ENCODE results near the gene STX8.

The STX8 gene

DNA sequence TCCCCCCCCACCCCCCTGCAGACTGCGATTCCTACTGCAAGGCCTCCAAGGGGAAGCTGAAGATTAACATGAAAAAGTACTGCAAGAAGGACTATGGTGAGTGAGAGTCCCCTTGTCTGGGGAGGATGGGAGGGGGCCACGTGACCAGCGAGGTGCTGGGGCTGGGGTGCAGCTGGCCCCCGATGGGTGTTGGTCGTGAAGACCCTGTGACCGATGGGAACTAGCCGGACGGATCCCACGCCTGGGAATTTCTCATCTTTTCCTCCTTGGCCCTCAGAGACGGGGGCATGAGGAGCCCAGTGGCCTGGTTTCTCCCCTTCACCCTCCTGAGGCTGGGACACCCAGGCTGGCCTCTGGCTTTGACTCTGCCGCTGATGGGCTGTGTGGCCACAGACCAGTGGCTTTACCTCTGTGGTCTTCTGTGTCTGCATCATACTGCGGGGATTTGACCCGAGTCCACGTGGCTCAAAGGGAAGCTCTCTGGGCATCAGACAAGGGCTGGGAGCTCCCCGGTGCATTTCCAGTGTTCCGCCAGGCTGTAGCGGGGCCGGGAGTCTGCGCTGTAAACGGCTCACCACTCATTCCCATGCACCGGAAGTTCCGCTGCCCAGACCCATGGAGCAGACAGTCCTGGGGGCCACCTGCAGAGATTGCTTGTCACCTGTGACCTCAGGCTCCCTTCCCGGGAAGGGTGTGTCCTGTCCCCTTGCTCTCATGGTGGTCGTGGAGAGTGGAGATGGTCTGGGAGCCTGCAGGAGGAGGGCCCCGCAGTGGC is 354.3 kb downstream of the STX8 start:
- DNase-seq = no peak

DNA sequence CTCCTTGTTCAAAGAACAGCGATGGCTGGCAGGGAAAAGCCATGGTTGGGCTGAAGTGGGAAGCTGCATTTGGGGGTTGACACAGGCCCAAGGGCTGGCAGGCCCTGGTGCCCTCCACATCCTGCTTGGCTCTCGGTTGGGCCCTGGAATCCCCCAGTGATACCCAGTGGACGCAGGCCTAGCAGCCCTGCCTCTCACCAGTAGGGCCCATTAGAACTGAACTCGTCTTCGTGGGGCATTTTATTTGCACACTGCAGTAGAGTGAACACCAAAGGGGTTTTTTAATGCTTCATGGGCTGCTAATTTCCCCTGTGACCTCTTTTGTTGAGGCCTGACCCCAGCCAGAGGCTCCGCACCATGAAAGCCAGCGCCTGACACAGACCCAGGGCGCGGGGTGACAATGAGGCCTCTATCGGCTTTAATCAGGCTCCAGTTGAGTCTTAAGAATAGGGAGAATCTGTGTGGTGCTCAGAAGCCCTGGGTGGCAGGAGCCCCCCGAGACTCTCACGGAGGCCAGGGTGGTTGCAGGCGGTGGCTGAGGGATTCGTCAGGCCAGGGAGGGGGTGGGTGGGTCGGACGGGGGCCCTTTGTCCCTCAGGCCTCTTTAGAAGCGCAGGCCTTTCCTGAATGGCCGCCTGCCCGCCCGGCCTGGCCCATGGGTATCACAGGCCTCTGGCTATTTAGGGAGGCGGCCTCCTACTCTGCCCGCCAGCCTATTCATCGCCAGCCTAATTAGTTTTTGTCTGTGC is 355.0 kb downstream of the STX8 start:
- DNase-seq = no peak

DNA sequence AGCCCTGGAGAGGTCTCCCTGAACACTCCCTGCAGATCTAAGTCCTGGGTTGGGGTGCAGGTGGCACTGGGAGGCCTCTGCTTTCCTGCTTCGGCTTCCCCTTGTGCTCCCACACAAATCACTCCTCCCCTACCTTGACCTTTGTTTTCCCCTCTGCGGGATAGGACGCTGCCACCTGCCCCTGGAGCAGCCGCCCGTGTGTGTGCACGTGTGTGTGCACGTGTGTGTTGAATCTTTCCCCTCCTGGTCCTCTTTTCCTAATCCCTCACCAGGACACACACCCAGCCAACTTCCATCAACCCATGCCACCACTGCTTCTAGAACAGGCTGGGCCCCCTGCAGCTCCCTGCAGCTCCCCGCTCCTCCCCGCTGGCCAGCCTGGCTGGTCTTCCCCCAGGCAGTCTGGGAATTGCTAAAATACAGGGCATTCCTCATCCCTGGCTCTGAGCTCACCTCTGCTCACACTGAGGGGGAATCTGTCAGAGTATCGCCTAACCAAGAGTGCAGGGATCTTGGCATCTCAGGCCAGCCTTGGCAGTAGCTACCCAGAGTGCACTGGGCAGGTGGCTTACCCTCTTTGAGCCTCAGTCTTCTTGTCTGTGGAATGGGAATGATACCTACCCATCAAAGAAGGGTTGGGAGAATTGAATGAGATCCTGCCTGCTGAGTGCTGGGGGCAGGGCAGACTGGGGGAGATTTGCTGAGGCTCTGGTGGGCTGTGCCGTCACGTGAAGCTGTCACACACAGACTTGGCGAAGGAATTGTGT is 355.8 kb downstream of the STX8 start:
- DNase-seq = no peak

DNA sequence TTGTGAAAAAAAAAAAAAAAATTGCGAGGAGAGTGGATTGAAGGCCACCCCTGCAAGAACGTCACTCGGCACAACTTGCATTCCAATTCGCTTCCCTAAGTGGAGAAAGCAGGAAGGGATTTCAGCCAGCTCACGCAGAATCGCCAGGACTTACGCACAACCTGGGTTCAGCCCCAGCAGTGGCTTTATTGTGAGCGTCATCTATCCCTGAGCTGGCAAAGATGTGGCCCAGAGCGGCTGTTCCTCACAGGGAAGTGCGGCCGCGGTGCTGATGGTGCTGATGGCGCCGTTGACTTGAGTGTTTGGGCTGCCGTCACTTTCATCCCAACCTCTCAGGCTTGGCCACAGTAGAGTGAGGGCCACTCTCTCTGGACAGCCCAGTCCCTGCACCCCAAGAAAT is 356.7 kb downstream of the STX8 start:
- no peak for DNase-seq

DNA sequence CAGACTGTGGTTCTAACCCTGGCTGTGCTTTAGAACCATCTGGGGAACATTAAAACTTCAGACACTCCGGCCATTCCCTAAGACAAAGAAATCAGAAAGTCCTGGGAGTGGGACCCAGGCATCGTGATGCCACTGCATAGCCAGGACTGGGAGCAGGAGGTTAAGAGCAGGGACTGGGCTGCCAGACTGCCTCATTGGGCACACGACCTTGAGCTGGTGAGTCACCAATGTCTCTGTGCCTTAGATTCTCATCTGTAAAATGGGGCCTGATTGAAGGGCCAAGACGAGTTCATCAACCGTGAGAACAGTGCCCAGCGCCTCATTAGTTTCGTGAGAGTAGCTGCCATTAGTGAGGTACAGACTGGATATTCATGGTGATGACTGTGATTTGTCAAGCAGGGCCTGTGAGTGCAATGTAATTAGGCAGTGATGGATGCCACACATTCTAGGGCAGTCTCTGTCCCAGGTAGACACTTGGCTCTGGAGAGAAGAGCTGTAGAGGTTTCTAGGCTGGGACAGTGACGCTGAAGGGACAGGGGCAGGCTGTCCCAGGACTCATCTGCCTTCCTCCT is 357.5 kb downstream of the STX8 start:
- DNase-seq = no peak

DNA sequence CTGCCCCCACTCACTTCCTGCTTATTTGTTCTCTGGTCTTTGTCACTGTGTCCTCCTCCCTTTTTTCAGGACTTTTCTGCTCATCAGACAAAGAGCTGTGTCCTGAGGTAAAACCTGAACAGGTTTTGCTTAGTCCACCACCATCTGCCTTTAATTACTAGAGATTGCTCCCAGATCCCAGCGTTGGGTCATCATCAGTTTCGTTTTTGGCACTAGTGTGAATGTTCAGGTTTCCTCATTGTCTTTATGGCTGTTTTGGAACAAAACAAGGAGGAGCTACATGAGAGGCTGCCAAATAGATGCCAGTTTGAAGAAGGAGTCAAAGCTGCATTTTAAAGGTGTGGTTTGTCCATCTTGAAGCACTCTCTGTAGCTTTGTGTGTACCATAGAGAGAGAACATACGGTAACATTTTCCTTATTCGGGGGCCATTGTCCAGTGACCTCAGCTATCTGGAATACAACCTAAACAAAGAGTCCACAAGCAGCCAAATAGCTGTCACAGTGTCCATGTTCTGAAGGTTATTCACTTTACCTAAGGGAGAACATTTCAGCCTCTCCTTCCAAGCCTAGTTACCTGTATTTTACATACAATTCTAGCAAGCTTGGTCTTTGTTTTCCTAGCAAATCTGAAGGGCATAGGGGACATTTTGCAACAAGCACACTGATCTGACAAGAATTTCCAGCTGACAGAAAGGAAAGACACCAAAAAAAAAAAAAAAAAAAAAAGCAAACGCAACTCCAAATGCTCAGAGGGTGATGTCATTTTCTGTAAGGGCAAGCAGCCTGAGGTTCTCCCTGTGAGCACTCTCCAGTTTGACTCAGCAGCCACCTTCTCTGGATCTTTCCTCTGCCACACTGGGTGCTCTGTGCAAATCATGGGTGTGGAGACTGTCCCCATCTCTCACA is 358.2 kb downstream of the STX8 start:
- DNase-seq = no peak

DNA sequence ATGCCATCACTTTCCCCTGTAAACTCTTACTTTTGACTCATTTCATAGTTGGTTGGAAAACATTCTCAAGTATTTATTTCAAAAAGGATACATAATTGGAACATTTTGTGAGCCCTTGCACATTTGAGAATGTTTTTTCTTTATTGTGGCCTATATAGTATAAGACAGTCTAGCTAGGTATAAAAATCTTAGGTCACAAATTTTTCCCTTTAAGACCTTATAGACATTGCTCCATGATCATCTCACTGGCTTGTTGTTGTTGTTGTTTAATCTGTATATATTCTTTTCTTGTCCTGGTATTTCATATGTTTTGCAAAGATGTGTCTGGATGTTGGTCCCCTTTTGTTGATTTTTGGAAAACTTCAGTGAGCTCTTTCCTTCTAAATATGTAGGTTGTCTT is 360.2 kb downstream of the STX8 start:
- DNase-seq = no peak

DNA sequence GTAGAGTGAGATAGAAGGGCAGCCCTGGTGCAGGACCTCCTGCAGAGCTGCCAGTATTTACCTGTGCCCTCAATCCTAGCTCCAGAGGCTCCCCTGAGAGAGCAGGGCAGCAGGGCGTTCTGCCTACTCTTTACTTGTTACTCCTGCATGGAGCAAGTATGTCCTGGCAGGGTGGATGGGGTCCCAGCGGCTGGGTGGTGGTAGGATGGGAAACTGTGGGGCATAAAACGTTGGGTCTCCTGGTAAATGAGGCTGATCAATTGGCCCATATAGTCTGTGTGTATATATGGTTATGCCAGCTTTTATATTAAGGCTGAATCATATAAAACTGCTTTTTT is 362.3 kb downstream of the STX8 start:
- no peak for DNase-seq

DNA sequence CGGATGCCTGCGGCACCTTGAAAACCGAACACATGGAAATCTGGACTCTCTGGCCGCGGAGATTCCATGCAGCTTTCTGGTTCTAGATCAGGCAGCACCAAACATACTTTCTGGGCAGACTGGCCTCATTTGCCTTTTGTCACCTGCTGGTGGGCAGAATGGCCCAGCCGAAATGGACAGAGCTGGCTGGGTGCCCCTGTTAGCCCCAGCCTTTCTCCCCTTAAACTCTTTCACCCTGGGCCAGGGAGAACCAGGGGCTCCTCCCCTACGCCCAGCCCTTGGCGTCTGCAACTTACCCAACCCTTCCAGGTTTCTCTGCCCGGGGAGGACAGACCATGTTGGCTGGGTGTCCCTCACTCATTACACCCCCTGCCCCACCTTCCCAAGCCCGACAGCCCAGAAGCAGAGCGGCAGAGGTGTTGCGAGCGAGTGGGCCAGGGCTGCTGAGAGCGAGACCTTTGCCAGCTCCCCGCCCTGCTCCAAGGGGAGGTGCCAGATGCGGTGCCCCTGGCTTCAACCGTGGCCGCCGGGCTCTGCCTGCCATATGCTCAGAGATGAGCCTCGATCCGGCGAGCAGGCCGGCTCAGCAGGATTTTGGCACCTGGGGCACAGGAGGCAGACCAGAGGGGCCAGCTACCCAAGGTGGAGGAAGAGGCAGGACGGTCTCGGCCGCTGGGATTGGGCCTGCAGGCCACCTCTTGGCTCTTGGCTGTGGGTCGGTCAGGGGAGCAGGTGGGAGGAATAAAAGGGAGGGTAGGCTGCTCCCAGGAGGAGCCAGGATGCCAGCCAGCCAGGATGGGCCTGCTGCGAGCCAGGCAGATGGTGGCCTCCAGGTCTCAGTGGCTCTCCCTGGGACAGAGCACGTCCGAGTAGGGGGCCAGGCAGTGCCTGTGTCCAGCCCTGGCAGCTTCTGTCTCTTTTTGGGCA is 363.0 kb downstream of the STX8 start:
- no peak for DNase-seq

DNA sequence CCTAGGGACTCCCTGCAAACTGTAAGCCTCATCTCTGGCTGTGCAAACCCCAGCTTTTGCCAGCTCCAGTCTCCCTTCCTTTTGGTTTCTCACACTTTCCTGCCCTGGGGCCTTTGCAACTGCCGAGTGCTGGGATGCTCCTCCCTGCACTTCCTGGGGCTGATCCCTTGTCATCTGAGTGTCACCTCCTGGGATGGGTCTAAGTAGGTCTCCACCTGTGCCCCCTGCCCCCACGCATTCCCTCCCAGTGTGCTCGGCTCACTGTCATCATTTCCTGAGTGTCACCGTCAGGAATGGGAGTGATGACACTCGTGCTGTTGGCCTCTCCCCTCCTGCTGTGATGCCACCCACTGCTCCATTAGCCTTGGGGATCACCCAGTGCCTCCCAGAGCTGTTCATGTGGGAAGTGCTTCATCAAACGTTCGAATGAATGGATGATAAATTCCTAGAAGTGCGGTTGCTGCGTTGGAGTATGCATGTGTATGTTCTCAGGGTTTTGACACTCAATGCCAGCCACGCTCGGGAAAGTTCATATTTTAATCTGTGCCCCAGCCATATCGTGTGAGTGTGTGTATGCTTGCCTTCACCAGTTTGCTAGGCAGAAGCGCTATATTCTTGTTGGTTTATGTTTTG is 364.4 kb downstream of the STX8 start:
- peak in 1 of 3 experiments; percentile 9 for DNase-seq

DNA sequence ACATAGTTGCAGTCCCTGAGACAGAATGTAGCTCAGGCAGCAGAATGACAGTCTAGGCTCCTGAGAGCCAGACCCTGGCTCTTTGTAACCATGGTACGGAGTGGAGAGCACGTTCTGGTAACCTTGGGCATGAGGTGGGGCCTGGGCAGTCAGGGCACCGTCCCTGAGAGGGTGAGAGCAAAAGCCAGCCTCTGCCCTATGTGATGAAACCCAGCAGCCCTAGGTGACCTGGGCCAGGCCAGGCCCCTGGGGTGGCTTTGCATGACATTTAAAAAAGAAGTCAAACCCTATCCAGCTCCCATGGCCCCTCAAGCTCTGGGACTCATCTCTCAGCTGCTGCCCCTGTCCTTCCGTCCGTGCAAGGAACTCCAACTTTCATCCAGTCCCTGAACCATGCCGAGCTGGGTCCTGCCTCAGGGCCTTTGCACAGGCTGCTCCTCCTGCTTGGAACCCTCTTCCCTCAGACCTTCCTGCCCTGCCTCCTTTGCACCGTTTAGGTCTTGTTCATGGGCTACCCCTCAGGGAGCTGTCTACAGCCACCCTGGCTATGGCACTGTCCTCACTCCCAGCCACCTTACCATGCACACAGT is 365.7 kb downstream of the STX8 start:
- DNase-seq = no peak

DNA sequence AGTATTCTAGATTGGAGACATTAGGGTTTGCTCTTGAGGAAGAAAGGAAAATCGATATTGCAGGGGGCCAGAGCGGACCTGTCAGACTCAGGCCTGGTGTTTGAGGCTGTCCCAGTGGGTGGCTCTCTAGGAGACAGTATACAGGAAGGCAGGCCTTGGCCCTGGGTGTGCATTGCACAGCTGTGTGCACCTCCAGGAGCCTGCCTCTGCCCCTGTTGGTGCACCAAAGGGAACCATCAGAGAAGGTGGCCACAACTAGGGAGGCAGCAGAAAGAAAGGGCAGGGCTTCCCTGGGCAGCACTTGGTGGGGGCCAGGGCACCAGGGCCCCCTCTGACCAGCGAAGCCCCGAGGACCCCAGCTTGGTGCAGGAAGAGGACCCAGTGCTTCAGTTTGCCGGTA is 366.3 kb downstream of the STX8 start:
- DNase-seq = no peak

DNA sequence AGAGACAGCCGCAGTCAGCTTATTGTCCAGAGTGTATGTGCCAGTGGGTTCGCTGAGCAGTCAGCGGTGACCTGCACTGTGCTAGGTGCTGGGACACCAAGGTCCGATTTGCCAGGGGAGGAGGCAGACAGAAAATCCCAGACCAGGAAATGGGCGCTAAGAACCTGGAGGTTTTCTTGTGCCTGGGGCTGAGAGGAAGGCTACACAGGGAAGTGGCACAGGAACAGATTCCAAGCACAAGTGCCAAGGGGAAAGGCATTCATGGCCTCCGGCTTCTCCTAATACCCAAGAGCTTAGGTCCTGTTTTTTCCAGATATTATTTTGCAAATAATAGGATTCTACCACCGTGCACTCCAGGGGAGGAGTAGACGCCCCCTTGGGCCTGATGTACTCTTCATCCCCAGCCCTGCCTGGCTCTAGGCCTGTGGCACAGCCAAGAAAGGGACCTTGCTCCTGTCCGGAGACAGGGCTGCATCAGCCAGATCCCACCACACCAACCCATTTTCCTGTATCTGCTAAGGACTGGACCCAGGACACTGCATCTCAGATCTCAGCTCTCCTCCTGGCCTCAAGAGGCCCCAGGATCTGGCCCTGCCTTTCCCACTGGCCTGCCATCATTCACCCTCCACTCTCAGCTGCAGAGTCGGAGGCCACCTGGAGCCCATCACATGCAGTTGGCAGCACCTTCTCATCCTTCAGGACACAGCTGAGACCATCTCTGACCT is 367.1 kb downstream of the STX8 start:
- no peak for DNase-seq

DNA sequence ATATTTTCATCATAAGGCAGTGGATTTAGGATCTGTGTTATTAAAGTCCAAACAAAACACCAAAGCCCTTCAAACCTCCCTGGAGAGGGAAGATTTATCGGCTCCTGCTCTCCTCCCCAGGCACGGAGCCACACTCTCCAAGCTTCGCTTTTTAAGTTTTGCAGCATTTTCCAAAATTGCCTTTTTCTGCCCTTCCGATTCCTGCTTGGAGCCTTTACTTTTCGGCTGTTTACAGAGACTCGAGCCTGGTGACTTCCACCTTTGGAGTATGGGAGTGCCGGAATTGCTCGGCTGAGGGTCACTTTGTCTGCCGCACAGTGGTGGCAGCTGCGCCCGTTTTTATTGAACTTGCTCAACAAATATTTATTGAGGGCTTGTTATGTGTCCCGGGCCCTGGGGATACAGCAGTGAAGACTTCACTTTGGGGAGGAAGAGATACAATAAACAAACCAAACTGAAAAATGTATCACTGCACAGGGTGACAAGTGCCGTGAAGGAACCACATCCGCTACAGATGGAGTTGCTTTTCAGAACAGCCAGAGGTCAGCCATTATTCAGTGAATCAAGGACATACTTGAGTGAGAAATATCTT is 368.8 kb downstream of the STX8 start:
- DNase-seq = no peak

DNA sequence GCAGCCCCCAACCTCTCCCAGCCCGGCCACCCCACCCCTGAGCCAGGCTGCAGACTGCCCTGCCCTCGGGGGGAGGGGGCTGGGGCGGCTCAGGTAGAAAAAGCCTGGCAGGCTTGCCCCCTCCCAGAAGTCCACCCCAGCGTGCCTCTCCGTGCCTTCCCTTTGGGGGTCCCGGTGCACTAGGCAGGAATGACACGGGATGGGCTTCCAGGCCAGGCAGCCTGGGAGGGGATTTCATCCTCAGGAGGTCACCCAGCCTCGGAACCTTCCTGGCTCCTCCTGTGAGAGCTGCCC is 369.3 kb downstream of the STX8 start:
- DNase-seq = no peak

DNA sequence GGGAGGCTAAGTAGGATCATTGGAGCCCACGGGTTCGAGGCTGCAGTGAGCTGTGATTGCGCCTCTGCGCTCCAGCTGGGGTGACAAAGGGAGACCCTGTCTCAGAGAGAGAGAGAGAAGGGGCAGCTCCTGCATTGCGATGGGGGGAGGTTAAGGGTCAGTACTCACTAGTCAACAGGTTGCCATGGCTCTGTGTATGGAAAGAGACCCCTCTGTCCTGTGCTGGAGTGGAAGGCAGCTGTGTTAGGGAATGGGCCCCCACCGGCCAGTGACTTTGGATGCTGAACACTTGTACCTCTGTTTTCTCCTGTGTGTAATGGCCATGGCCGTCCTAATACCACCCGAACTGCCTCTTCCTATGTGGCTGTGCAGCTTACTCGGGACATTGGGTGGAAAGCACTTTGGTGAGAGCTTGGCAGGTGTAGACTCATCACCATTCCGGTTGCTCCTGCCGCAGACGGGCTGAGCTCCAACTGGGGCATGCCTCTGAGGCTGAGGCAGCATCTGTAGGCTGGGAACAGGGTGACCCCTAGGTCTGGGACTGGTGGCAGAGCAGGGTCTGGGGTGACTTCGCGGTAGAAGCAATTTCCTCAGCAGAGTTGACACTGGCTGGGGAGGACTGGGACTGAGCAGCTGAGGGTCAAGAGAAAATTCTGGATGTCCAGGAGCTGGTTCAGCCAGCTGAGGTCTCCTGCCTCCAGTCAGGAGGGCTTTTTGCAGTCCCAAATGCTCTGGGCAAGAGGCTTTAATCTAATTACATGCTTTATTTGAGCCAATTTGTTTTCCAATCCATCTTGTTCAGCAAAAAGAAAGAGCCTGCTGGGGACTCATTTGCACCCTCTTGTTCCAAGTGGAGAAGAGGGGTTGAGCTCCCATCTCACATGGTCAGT is 369.9 kb downstream of the STX8 start:
- no peak for DNase-seq

DNA sequence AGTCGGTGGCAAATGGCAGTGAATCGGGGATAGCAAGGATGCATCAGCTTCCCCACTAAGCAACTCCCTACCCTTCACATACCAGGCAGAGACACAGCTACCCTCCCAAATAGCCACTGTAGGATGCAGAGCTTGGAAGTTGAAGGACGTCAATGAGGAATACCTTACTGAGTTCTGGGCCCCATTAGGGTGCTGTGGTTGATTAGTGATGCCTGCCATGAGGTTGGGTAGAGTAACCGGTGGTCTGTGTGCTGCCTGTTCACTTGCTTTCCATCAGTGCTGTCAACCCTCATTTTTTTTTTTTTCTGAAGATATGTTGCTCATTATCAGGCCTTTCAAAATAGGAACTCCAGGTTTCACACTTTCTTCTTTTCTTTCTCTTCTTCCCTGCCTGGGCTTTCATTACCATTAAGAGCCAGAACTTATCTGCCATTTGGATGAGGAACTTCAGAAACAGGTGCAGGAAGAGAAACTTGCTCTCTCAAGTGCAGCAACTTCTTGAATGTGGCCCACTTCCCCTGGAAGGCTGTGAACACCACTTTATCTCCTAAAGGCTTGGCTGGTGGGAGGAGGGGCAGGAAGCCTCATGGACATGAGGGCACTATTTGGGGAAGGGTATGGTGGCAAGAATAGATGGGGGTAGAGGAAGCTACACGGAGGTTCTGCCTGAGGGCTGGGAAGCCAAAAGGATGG is 370.8 kb downstream of the STX8 start:
- no peak for DNase-seq

Measured in NCI-H1417 (cell line).